ES-I3 (cell line): ENCODE measurements around the gene DUSP11.
"Not testable (repeated sequence)": the region's sequence is repeated elsewhere in the genome, so short reads cannot be mapped to it uniquely, and the experiment has no call there.

Experiments
- H3K36me3 ChIP-seq: 2 replicates; pipeline ENCODE4 v1.6.1; 2013; ENCODE audit warnings: mild to moderate bottlenecking, low read length, control low read depth, moderate library complexity; ENCODE audit not compliant: insufficient read depth
- H3K4me1 ChIP-seq: 2 replicates; pipeline ENCODE4 v1.6.1; 2013; ENCODE audit warnings: mild to moderate bottlenecking, control low read depth, low read length; ENCODE audit not compliant: insufficient read depth
- H3K9ac ChIP-seq: 2 replicates; pipeline ENCODE4 v1.6.1; 2013; ENCODE audit warnings: low read depth, mild to moderate bottlenecking, low read length, moderate library complexity
- H3K9me3 ChIP-seq: 2 replicates; pipeline ENCODE4 v1.6.1; 2013; ENCODE audit warnings: mild to moderate bottlenecking, low read length, moderate library complexity; ENCODE audit not compliant: control insufficient read depth, insufficient read depth

Gene DUSP11

DNA sequence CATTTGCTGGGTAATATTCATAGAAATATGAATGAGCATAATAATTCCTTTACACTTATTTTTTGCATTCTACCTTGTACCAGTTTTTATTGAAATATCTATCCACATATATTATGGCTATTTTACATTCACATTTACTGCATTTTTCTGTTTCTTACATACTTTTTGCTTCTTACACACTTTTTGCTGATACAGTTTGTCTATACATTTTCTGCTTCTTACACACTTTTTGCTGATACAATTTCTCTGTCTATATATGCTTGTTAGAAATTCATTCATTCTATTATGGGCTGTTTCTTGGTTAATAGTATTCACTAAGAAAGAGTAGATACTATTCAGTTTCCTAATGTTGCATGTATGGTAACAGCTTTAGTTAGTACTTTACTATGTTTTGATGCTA, 32.0 kb upstream of the DUSP11 start:
- H3K36me3 ChIP-seq: no peaks in the 10 kb centered on the region
- no peak overlapping the region for H3K9ac ChIP-seq
- no peaks in the 10 kb centered on the region for H3K4me1 ChIP-seq

GRCh38 chr2:73783883-73784282, 4.0 kb upstream of the DUSP11 start, which contains the start of gene C2orf78:
Gene C2orf78 (plus strand): TSS chr2:73784183. CDS start chr2:73784310, 127 bp downstream.
- not testable (repeated sequence) for H3K36me3 ChIP-seq, H3K9me3 ChIP-seq, H3K4me1 ChIP-seq
- peak within 1 kb of the TSS; percentile 39; the same call in 1 of the 2 replicates for H3K9ac ChIP-seq

More for the DNA sequence above, 32.0 kb upstream of the DUSP11 start:
- no peaks in the 10 kb centered on the region for H3K9me3 ChIP-seq

- H3K36me3 ChIP-seq, H3K4me1 ChIP-seq, H3K9me3 ChIP-seq: not testable (repeated sequence)
- peak overlapping the region; percentile 39; the same call in 1 of the 2 replicates for H3K9ac ChIP-seq
Observed at GRCh38 chr2:73783402-73783801, 3.5 kb upstream of the DUSP11 start.

DNA sequence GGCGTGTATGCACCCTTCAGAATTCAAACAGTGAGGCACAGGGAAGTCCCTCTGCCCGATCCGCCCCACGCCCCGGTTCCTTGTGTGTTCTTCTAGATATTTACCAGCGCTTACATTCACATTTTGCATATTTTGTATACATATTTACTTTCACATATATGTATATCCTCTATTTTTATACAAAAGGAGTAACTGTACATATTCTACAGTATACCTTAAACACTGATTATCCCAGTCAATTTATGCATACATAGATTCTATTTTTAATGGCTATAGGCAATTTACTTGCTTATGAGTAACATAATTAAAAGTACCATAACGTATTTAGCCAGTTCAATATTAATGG, 307 bp upstream of the DUSP11 start:
- Histone ChIP-seq H3K4me1 (peaks cover 7% of the 10 kb centered on the region; the same call in 1 of the 2 replicates), H3K36me3 (peaks cover 6% of the 10 kb centered on the region), H3K9ac (peak overlapping the region; percentile 17; the same call in 1 of the 2 replicates), H3K9me3 (no peaks in the 10 kb centered on the region; the same call in 1 of the 2 replicates)

GRCh38 chr2:73778867-73779466, 936 bp downstream of the DUSP11 start:
- not testable (repeated sequence) for H3K4me1 ChIP-seq, H3K9me3 ChIP-seq
- H3K9ac ChIP-seq: peak overlapping the region; percentile 94
- peaks cover 10% of the 10 kb centered on the region for H3K36me3 ChIP-seq

GRCh38 chr2:73776869-73777519, 2.9 kb downstream of the DUSP11 start:
- peaks cover 16% of the 10 kb centered on the region for H3K36me3 ChIP-seq
- no peak overlapping the region for H3K9ac ChIP-seq
- no peaks in the 10 kb centered on the region for H3K9me3 ChIP-seq
- H3K4me1 ChIP-seq: no peaks in the 10 kb centered on the region

DNA sequence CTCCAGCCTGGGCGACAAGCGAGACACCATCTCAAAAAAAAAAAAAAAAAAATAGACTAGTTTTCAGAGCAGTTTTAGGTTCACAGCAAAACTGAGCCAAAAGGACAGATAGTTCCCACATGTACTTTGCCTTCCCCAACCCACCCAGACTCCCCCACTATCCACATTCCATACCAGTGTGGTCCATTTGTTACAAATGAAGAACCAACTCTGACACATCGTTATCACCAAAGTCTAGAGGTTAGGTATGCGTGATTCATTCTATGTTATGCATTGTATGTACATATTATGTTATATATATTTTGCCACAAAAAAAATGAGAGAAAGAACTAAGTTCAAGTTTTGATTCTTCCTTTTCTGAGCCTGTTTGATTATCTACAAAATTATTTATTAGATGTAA, 3.5 kb downstream of the DUSP11 start:
- Histone ChIP-seq H3K4me1 (no peaks in the 10 kb centered on the region), H3K9me3 (no peaks in the 10 kb centered on the region), H3K36me3 (peaks cover 16% of the 10 kb centered on the region), H3K9ac (no peak overlapping the region)

GRCh38 chr2:73772819-73773218, 7.1 kb downstream of the DUSP11 start:
- peaks cover 22% of the 10 kb centered on the region for H3K36me3 ChIP-seq
- H3K4me1 ChIP-seq: no peaks in the 10 kb centered on the region

GRCh38 chr2:73770725-73771124, 9.2 kb downstream of the DUSP11 start:
- H3K9me3 ChIP-seq: no peaks in the 10 kb centered on the region
- no peaks in the 10 kb centered on the region for H3K4me1 ChIP-seq
- no peak overlapping the region for H3K9ac ChIP-seq
- H3K36me3 ChIP-seq: peaks cover 21% of the 10 kb centered on the region

More at GRCh38 chr2:73772819-73773218, 7.1 kb downstream of the DUSP11 start:
- no peaks in the 10 kb centered on the region for H3K9me3 ChIP-seq
- H3K9ac ChIP-seq: no peak overlapping the region

DNA sequence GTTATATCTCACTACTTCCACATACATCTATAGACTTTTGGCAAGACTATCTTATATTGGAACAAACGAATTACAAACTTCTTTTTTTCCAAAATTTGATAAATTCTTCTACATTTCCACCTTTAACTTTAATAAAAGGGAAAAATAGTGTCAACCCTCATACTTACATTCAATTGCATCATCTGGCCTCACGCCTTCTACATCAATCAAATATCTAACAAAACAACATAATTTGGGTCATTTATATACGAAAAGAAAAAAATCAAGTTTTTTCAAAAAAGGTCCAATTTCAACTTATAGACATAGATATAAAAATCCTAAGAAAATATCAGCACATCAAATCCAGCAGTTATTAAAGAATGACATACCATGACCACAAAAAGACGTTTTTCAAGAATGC, 12.9 kb downstream of the DUSP11 start:
- H3K36me3 ChIP-seq: peaks cover 20% of the 10 kb centered on the region
- H3K9ac ChIP-seq: no peak overlapping the region
- H3K4me1 ChIP-seq: no peaks in the 10 kb centered on the region
- H3K9me3 ChIP-seq: no peaks in the 10 kb centered on the region

- H3K9me3 ChIP-seq: no peaks in the 10 kb centered on the region
- H3K4me1 ChIP-seq: no peaks in the 10 kb centered on the region
- H3K9ac ChIP-seq: no peak overlapping the region
- peaks cover 20% of the 10 kb centered on the region for H3K36me3 ChIP-seq
Observed at GRCh38 chr2:73766349-73766748, 13.6 kb downstream of the DUSP11 start.

GRCh38 chr2:73764945-73765344, 15.0 kb downstream of the DUSP11 start:
- Histone ChIP-seq H3K36me3 (peaks cover 20% of the 10 kb centered on the region), H3K4me1 (no peaks in the 10 kb centered on the region), H3K9me3 (no peaks in the 10 kb centered on the region), H3K9ac (no peak overlapping the region)

DNA sequence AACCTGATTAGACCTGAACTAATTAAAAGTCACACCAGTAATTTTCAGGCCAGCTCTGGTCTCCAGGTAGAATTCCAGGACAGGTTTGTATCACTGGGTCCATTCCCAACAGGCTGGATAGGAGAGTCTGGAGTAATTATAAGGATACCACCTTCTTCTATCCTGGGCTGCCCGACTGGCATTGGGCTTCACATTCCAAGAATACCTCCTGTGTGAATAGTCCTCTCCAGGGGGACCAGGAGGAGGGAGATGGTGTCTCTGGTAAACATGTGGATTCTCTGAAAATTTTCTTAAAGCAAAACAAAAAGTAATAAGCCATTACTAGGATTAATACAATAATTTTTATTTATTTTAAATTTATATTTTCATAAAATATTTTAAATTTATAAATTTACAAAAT, 17.3 kb downstream of the DUSP11 start:
- Histone ChIP-seq H3K9me3 (no peaks in the 10 kb centered on the region), H3K36me3 (peaks cover 14% of the 10 kb centered on the region), H3K4me1 (no peaks in the 10 kb centered on the region), H3K9ac (no peak overlapping the region)

- no peak overlapping the region for H3K9ac ChIP-seq
- no peaks in the 10 kb centered on the region for H3K9me3 ChIP-seq
- no peaks in the 10 kb centered on the region for H3K4me1 ChIP-seq
- H3K36me3 ChIP-seq: peaks cover 6% of the 10 kb centered on the region
Observed at GRCh38 chr2:73759904-73760303, 20.0 kb downstream of the DUSP11 start.

- H3K9me3 ChIP-seq: no peaks in the 10 kb centered on the region
Observed at GRCh38 chr2:73759285-73759764, 20.6 kb downstream of the DUSP11 start.

More at GRCh38 chr2:73759285-73759764, 20.6 kb downstream of the DUSP11 start:
- Histone ChIP-seq H3K4me1 (no peaks in the 10 kb centered on the region), H3K36me3 (peaks cover 2% of the 10 kb centered on the region), H3K9ac (no peak overlapping the region)
